Neural progenitor cell (in vitro differentiated cells): Measurements from ENCODE around the gene PEX3. TPM values are rescaled to one million over a fixed set of nuclear protein-coding genes. Genes with fewer than 3 reads are reported as not detected.

Experiments
- DNase-seq: peaks from one replicate; pipeline ENCODE4 v3.0.0-alpha.2; 2016; ENCODE audit warnings: low spot score
- H2AFZ ChIP-seq: fragments of 200-600 bp; sonication (generic); replicated peaks from 2 replicates; pipeline ENCODE4 v1.6.1; 2016; ENCODE audit warnings: antibody characterized with exemption
- H3F3A ChIP-seq: fragments of 200-600 bp; sonication (generic); 2 replicates; pipeline ENCODE4 v1.6.1; 2016; ENCODE audit warnings: antibody characterized with exemption, low read depth
- H3K27ac ChIP-seq: fragments of 200-600 bp; sonication (generic); 2 replicates; pipeline ENCODE4 v1.5.1; 2016; ENCODE audit warnings: mild to moderate bottlenecking
- H3K27me3 ChIP-seq: fragments of 200-600 bp; sonication (generic); 2 replicates; pipeline ENCODE4 v1.6.1; 2016; ENCODE audit warnings: mild to moderate bottlenecking, moderate library complexity
- H3K36me3 ChIP-seq: fragments of 200-600 bp; sonication (generic); 2 replicates; pipeline ENCODE4 v1.5.1; 2016
- H3K4me1 ChIP-seq: fragments of 200-600 bp; sonication (generic); 2 replicates; pipeline ENCODE4 v1.6.1; 2016; ENCODE audit warnings: mixed run types
- H3K4me2 ChIP-seq: fragments of 200-600 bp; sonication (generic); 2 replicates; pipeline ENCODE4 v1.6.1; 2016
- H3K4me3 ChIP-seq: fragments of 200-600 bp; sonication (generic); 2 replicates; pipeline ENCODE4 v1.5.1; 2016
- H3K79me2 ChIP-seq: fragments of 200-600 bp; sonication (generic); 2 replicates; pipeline ENCODE4 v1.6.1; 2016; ENCODE audit warnings: low read depth
- H3K9ac ChIP-seq: fragments of 200-600 bp; sonication (generic); 2 replicates; pipeline ENCODE4 v1.6.1; 2016
- H3K9me3 ChIP-seq: fragments of 200-600 bp; sonication (generic); 2 replicates; pipeline ENCODE4 v1.5.1; 2016; ENCODE audit warnings: low read depth
- H4K20me1 ChIP-seq: fragments of 200-600 bp; sonication (generic); 2 replicates; pipeline ENCODE4 v1.6.1; 2016; ENCODE audit warnings: low read depth
- H3K27ac Mint-ChIP-seq: 3 replicates; pipeline ENCODE4 v1.8.0; 2021; ENCODE audit warnings: mixed read lengths
- H3K27me3 Mint-ChIP-seq: 2 replicates; pipeline ENCODE4 v1.8.0; 2022; ENCODE audit warnings: low read depth, mild to moderate bottlenecking, inconsistent platforms, moderate library complexity, mixed read lengths; ENCODE audit not compliant: insufficient read depth
- H3K36me3 Mint-ChIP-seq: 3 replicates; pipeline ENCODE4 v1.8.0; 2021; ENCODE audit warnings: mixed read lengths
- H3K4me1 Mint-ChIP-seq: 3 replicates; pipeline ENCODE4 v1.8.0; 2021; ENCODE audit warnings: mixed read lengths
- H3K4me3 Mint-ChIP-seq: 3 replicates; pipeline ENCODE4 v1.8.0; 2021; ENCODE audit warnings: mild to moderate bottlenecking, moderate library complexity, mixed read lengths
- H3K9me3 Mint-ChIP-seq: 3 replicates; pipeline ENCODE4 v1.8.0; 2020; ENCODE audit warnings: mixed read lengths
- CTCF ChIP-seq: fragments of 200-600 bp; sonication (generic); IDR thresholded peaks from 2 replicates; pipeline ENCODE4 v1.5.1; 2017; ENCODE audit warnings: antibody characterized with exemption, mild to moderate bottlenecking
- EZH2 ChIP-seq: fragments of 200-600 bp; sonication (generic); IDR thresholded peaks from 2 replicates; pipeline ENCODE4 v1.6.1; 2017; ENCODE audit warnings: antibody characterized with exemption, mild to moderate bottlenecking, moderate library complexity
- EZH2phosphoT487 ChIP-seq: fragments of 200-600 bp; sonication (generic); IDR thresholded peaks from 2 replicates; pipeline ENCODE4 v1.6.1; 2017; ENCODE audit warnings: antibody characterized with exemption
- total RNA-seq: library from RNA; depleted of rRNA; stranded (reverse); fragments of >200 nt; gene quantifications from 2 replicates; pipeline ENCODE4 v1.2.3, GENCODE V29; 2015; ENCODE audit warnings: low replicate concordance

Gene PEX3
- total RNA-seq, 1 donor from 2014 or later: 25.5 TPM

GRCh38 chr6:143515766-143516355, 65.3 kb downstream of the PEX3 start:
- TF ChIP-seq EZH2 (no peak), CTCF (no peak), EZH2phosphoT487 (no peak)
- no peak overlapping the region for H3K27ac Mint-ChIP-seq
- no peak for DNase-seq
- Histone ChIP-seq H3K9me3 (no peaks in the 10 kb centered on the region), H3K4me2 (no peak overlapping the region), H2AFZ (no peak overlapping the region), H3K27ac (no peak overlapping the region), H3K4me3 (no peak overlapping the region), H3K9ac (no peak overlapping the region), H3K36me3 (no peaks in the 10 kb centered on the region), H3K4me1 (peaks cover 7% of the 10 kb centered on the region), H3K79me2 (peaks cover 3% of the 10 kb centered on the region), H3F3A (peaks cover 4% of the 10 kb centered on the region), H4K20me1 (no peaks in the 10 kb centered on the region), H3K27me3 (peaks cover 4% of the 10 kb centered on the region)
- peaks cover 4% of the 10 kb centered on the region for H3K27me3 Mint-ChIP-seq
- peaks cover 5% of the 10 kb centered on the region for H3K9me3 Mint-ChIP-seq
- peaks cover 3% of the 10 kb centered on the region for H3K36me3 Mint-ChIP-seq
- peaks cover 20% of the 10 kb centered on the region for H3K4me1 Mint-ChIP-seq
- no peak overlapping the region for H3K4me3 Mint-ChIP-seq

GRCh38 chr6:143516690-143517446, 66.3 kb downstream of the PEX3 start:
- H3K4me3 ChIP-seq: no peak overlapping the region
- H3F3A ChIP-seq: peaks cover 4% of the 10 kb centered on the region
- no peaks in the 10 kb centered on the region for H3K79me2 ChIP-seq
- H3K36me3 Mint-ChIP-seq: peaks cover 3% of the 10 kb centered on the region
- H3K27ac Mint-ChIP-seq: no peak overlapping the region
- H3K27me3 ChIP-seq: peaks cover 4% of the 10 kb centered on the region
- no peaks in the 10 kb centered on the region for H3K36me3 ChIP-seq
- H3K4me2 ChIP-seq: no peak overlapping the region
- H3K27me3 Mint-ChIP-seq: peaks cover 3% of the 10 kb centered on the region
- peak overlapping the region; percentile 70 for H2AFZ ChIP-seq
- no peak overlapping the region for H3K27ac ChIP-seq
- no peak overlapping the region for H3K4me3 Mint-ChIP-seq
- H4K20me1 ChIP-seq: no peaks in the 10 kb centered on the region
- peaks cover 7% of the 10 kb centered on the region for H3K4me1 ChIP-seq
- H3K9ac ChIP-seq: no peak overlapping the region
- no peak for DNase-seq
- peaks cover 5% of the 10 kb centered on the region for H3K9me3 Mint-ChIP-seq
- H3K4me1 Mint-ChIP-seq: peaks cover 14% of the 10 kb centered on the region
- no peaks in the 10 kb centered on the region for H3K9me3 ChIP-seq
- TF ChIP-seq EZH2phosphoT487 (no peak), CTCF (no peak)

GRCh38 chr6:143517447-143517773, 66.8 kb downstream of the PEX3 start:
- Histone ChIP-seq H3F3A (peaks cover 4% of the 10 kb centered on the region), H3K4me1 (peaks cover 7% of the 10 kb centered on the region), H3K9ac (no peak overlapping the region), H2AFZ (peak overlapping the region; percentile 70), H3K27me3 (peaks cover 4% of the 10 kb centered on the region), H3K4me3 (no peak overlapping the region), H3K36me3 (no peaks in the 10 kb centered on the region), H3K27ac (no peak overlapping the region), H4K20me1 (no peaks in the 10 kb centered on the region), H3K4me2 (no peak overlapping the region), H3K9me3 (no peaks in the 10 kb centered on the region), H3K79me2 (no peaks in the 10 kb centered on the region)
- Mint-ChIP-seq H3K4me1 (peaks cover 12% of the 10 kb centered on the region), H3K9me3 (peaks cover 5% of the 10 kb centered on the region), H3K36me3 (peaks cover 3% of the 10 kb centered on the region), H3K27me3 (peaks cover 3% of the 10 kb centered on the region), H3K27ac (no peak overlapping the region), H3K4me3 (no peak overlapping the region)
- no peak for DNase-seq
- TF ChIP-seq EZH2 (no peak), EZH2phosphoT487 (no peak), CTCF (no peak)
